Measurements from ENCODE around the gene EPB41L4B.

The EPB41L4B gene

DNA sequence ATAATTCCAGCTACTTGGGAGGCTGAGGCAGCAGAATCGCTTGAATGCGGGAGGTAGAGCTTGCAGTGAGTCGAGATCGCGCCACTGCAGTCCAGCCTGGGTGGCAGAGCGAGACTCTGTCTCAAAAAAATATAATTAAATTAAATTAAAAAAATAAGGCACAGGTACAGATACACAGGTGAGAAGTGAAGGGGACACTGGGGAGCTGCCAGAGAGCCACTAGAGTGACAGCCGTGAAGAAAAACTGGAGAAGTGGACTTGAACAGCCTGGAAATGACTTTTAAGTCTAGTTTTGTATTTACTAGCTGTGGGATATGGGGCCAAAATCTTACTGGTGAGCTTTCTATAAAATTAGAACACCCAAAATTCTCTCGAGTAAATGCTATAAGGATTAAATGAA lies 15.1 kb downstream of the EPB41L4B start:
- no peak overlapping the region for H2AFZ ChIP-seq (ENCODE audit: low read depth)
- H3K27ac ChIP-seq = no peak overlapping the region
- no peaks in the 10 kb centered on the region for H3K27me3 ChIP-seq (ENCODE audit: insufficient read depth, low read depth)
- H4K20me1 ChIP-seq (ENCODE audit: insufficient read depth) = no peaks in the 10 kb centered on the region
- H3K9ac ChIP-seq = no peak overlapping the region
- no peak for TF ChIP-seq CTCF (conservative IDR thresholded peaks at IDR 0.05; ENCODE audit: low read depth, low read length)
- no peaks in the 10 kb centered on the region for H3K36me3 ChIP-seq (ENCODE audit: insufficient read depth)
- no peaks in the 10 kb centered on the region for H3K4me1 ChIP-seq (ENCODE audit: low read depth, poor library complexity, severe bottlenecking)
- no peak overlapping the region for H3K4me3 ChIP-seq (IDR thresholded peaks at IDR 0.05; ENCODE audit: insufficient read depth, low read depth, low read length)
- no peaks in the 10 kb centered on the region for H3K79me2 ChIP-seq (ENCODE audit: insufficient read depth, low read depth)
- H3K4me2 ChIP-seq = no peak overlapping the region

GRCh38 chr9:109304347-109304746 lies 16.5 kb downstream of the EPB41L4B start:
- Histone ChIP-seq H4K20me1 (ENCODE audit: insufficient read depth) (no peaks in the 10 kb centered on the region), H3K9ac (no peak overlapping the region), H3K4me1 (ENCODE audit: low read depth, poor library complexity, severe bottlenecking) (no peaks in the 10 kb centered on the region), H3K4me2 (no peak overlapping the region), H3K36me3 (ENCODE audit: insufficient read depth) (no peaks in the 10 kb centered on the region), H3K27me3 (ENCODE audit: insufficient read depth, low read depth) (no peaks in the 10 kb centered on the region), H3K4me3 (IDR thresholded peaks at IDR 0.05; ENCODE audit: insufficient read depth, low read depth, low read length) (no peak overlapping the region), H3K27ac (no peak overlapping the region), H2AFZ (ENCODE audit: low read depth) (no peak overlapping the region), H3K79me2 (ENCODE audit: insufficient read depth, low read depth) (no peaks in the 10 kb centered on the region)
- TF ChIP-seq CTCF (conservative IDR thresholded peaks at IDR 0.05; ENCODE audit: low read depth, low read length) = no peak

- H4K20me1 ChIP-seq (ENCODE audit: insufficient read depth) = no peaks in the 10 kb centered on the region
- H3K79me2 ChIP-seq (ENCODE audit: insufficient read depth, low read depth) = no peaks in the 10 kb centered on the region
- no peak overlapping the region for H3K27ac ChIP-seq
Observed at GRCh38 chr9:109303900-109304299, 17.0 kb downstream of the EPB41L4B start.

DNA sequence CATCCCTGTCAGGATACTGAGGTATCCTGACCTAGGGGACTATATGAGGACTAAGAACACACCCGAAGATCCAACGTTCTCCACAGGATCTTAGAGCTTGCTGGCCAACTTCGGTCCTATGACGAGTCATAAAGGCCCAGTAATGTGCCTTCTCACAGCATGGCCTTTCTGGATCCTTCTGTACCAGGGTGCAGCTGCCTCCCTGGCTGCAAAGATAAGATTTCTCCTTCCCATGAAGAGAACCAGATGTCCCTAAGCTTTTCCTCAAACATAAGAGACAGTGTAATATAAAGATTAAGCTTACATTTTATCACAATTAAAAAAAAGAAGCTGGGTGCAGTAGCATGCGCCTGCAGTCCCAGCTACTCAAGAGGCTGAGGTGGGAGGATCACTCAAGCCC lies 18.3 kb downstream of the EPB41L4B start:
- no peak overlapping the region for H3K9ac ChIP-seq
- H3K4me1 ChIP-seq (ENCODE audit: low read depth, poor library complexity, severe bottlenecking) = peaks cover 10% of the 10 kb centered on the region
- H3K79me2 ChIP-seq (ENCODE audit: insufficient read depth, low read depth) = no peaks in the 10 kb centered on the region
- H4K20me1 ChIP-seq (ENCODE audit: insufficient read depth) = no peaks in the 10 kb centered on the region
- H3K36me3 ChIP-seq (ENCODE audit: insufficient read depth) = no peaks in the 10 kb centered on the region
- H2AFZ ChIP-seq (ENCODE audit: low read depth) = no peak overlapping the region
- no peak overlapping the region for H3K4me2 ChIP-seq
- H3K4me3 ChIP-seq (IDR thresholded peaks at IDR 0.05; ENCODE audit: insufficient read depth, low read depth, low read length) = no peak overlapping the region
- no peak overlapping the region for H3K27ac ChIP-seq
- H3K27me3 ChIP-seq (ENCODE audit: insufficient read depth, low read depth) = no peaks in the 10 kb centered on the region
- TF ChIP-seq CTCF (conservative IDR thresholded peaks at IDR 0.05; ENCODE audit: low read depth, low read length) = no peak

More at GRCh38 chr9:109303900-109304299, 17.0 kb downstream of the EPB41L4B start:
- Histone ChIP-seq H3K4me2 (no peak overlapping the region), H3K27me3 (ENCODE audit: insufficient read depth, low read depth) (no peaks in the 10 kb centered on the region), H2AFZ (ENCODE audit: low read depth) (no peak overlapping the region), H3K9ac (no peak overlapping the region), H3K36me3 (ENCODE audit: insufficient read depth) (no peaks in the 10 kb centered on the region), H3K4me3 (IDR thresholded peaks at IDR 0.05; ENCODE audit: insufficient read depth, low read depth, low read length) (no peak overlapping the region), H3K4me1 (ENCODE audit: low read depth, poor library complexity, severe bottlenecking) (no peaks in the 10 kb centered on the region)
- TF ChIP-seq CTCF (conservative IDR thresholded peaks at IDR 0.05; ENCODE audit: low read depth, low read length) = no peak
